Measurements from ENCODE around the gene GRPEL2. TPM values are rescaled to one million over a fixed set of nuclear protein-coding genes. Genes with fewer than 3 reads are reported as not detected.

GRPEL2 gene
- total and polyA plus RNA-seq, 2 experiments from 2014 or later = 20.2 to 62.2 TPM

DNA sequence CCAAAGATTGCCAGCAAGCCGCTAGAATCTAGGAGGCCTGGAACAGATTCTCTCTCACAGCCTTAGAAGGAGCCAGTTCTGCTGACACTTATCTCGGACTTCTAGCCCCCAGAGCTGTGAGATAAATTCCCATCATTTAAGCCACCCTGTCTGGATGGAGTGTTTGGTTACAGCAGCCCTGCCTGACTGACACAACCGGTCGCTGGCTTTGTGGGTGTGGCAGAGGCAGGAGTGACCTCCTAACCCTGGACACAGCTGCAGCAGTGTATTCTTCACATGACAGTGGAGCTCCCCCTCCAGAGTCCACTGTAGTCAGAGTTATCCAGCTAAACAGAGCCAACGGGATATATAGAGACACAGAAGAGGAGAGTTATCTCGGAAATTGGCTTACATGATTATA is 55.0 kb downstream of the GRPEL2 start (continued):
- TF ChIP-seq, protein P1, sequence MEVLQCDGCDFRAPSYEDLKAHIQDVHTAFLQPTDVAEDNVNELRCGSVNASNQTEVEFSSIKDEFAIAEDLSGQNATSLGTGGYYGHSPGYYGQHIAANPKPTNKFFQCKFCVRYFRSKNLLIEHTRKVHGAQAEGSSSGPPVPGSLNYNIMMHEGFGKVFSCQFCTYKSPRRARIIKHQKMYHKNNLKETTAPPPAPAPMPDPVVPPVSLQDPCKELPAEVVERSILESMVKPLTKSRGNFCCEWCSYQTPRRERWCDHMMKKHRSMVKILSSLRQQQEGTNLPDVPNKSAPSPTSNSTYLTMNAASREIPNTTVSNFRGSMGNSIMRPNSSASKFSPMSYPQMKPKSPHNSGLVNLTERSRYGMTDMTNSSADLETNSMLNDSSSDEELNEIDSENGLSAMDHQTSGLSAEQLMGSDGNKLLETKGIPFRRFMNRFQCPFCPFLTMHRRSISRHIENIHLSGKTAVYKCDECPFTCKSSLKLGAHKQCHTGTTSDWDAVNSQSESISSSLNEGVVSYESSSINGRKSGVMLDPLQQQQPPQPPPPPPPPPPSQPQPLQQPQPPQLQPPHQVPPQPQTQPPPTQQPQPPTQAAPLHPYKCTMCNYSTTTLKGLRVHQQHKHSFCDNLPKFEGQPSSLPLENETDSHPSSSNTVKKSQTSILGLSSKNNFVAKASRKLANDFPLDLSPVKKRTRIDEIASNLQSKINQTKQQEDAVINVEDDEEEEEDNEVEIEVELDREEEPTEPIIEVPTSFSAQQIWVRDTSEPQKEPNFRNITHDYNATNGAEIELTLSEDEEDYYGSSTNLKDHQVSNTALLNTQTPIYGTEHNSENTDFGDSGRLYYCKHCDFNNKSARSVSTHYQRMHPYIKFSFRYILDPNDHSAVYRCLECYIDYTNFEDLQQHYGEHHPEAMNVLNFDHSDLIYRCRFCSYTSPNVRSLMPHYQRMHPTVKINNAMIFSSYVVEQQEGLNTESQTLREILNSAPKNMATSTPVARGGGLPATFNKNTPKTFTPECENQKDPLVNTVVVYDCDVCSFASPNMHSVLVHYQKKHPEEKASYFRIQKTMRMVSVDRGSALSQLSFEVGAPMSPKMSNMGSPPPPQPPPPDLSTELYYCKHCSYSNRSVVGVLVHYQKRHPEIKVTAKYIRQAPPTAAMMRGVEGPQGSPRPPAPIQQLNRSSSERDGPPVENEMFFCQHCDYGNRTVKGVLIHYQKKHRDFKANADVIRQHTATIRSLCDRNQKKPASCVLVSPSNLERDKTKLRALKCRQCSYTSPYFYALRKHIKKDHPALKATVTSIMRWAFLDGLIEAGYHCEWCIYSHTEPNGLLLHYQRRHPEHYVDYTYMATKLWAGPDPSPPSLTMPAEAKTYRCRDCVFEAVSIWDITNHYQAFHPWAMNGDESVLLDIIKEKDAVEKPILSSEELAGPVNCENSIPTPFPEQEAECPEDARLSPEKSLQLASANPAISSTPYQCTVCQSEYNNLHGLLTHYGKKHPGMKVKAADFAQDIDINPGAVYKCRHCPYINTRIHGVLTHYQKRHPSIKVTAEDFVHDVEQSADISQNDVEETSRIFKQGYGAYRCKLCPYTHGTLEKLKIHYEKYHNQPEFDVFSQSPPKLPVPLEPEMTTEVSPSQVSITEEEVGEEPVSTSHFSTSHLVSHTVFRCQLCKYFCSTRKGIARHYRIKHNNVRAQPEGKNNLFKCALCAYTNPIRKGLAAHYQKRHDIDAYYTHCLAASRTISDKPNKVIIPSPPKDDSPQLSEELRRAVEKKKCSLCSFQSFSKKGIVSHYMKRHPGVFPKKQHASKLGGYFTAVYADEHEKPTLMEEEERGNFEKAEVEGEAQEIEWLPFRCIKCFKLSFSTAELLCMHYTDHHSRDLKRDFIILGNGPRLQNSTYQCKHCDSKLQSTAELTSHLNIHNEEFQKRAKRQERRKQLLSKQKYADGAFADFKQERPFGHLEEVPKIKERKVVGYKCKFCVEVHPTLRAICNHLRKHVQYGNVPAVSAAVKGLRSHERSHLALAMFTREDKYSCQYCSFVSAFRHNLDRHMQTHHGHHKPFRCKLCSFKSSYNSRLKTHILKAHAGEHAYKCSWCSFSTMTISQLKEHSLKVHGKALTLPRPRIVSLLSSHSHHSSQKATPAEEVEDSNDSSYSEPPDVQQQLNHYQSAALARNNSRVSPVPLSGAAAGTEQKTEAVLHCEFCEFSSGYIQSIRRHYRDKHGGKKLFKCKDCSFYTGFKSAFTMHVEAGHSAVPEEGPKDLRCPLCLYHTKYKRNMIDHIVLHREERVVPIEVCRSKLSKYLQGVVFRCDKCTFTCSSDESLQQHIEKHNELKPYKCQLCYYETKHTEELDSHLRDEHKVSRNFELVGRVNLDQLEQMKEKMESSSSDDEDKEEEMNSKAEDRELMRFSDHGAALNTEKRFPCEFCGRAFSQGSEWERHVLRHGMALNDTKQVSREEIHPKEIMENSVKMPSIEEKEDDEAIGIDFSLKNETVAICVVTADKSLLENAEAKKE (CRISPR knock-in tag; IDR thresholded peaks at IDR 0.05) = no peak
- TF ChIP-seq ZNF331 (CRISPR knock-in tag; IDR thresholded peaks at IDR 0.05; ENCODE audit: low read depth) = no peak
- TF ChIP-seq EZH2 (IDR thresholded peaks at IDR 0.05; ENCODE audit: low read depth, unreplicated experiment) = no peak
- no peak for TF ChIP-seq JUNB (IDR thresholded peaks at IDR 0.05; ENCODE audit: unreplicated experiment)
- no peak for TF ChIP-seq EZH2phosphoT487 (IDR thresholded peaks at IDR 0.05; ENCODE audit: unreplicated experiment)
- TF ChIP-seq, protein P2, sequence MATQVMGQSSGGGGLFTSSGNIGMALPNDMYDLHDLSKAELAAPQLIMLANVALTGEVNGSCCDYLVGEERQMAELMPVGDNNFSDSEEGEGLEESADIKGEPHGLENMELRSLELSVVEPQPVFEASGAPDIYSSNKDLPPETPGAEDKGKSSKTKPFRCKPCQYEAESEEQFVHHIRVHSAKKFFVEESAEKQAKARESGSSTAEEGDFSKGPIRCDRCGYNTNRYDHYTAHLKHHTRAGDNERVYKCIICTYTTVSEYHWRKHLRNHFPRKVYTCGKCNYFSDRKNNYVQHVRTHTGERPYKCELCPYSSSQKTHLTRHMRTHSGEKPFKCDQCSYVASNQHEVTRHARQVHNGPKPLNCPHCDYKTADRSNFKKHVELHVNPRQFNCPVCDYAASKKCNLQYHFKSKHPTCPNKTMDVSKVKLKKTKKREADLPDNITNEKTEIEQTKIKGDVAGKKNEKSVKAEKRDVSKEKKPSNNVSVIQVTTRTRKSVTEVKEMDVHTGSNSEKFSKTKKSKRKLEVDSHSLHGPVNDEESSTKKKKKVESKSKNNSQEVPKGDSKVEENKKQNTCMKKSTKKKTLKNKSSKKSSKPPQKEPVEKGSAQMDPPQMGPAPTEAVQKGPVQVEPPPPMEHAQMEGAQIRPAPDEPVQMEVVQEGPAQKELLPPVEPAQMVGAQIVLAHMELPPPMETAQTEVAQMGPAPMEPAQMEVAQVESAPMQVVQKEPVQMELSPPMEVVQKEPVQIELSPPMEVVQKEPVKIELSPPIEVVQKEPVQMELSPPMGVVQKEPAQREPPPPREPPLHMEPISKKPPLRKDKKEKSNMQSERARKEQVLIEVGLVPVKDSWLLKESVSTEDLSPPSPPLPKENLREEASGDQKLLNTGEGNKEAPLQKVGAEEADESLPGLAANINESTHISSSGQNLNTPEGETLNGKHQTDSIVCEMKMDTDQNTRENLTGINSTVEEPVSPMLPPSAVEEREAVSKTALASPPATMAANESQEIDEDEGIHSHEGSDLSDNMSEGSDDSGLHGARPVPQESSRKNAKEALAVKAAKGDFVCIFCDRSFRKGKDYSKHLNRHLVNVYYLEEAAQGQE (IDR thresholded peaks at IDR 0.05; ENCODE audit: unreplicated experiment) = no peak

DNA sequence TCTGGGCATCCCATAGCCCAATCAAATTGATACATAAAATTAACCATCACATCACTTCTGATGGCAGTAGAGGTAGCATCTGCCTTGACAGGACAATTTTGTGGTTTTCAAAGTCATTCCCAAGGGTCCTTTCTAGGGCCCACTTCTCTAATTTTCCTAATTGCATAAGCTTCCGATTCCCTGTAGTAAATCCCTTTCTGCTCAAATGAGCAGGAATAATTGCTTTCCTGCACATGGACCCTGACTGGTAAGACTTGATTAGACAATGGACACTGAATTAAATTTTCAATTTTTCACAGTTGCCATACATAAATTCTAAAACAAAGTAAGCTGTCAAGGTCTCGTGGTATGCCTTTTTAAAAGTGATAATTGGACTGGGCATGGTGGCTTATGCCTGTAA is 55.8 kb downstream of the GRPEL2 start:
- H3K4me1 Mint-ChIP-seq = peaks cover 17% of the 10 kb centered on the region
- DNase-seq (ENCODE audit: low spot score) = no peak
- no peaks in the 10 kb centered on the region for H3K4me1 ChIP-seq (ENCODE audit: insufficient read depth)
- no peak overlapping the region for H3K4me3 ChIP-seq
- no peaks in the 10 kb centered on the region for H3K27me3 ChIP-seq (ENCODE audit: insufficient read depth)
- no peaks in the 10 kb centered on the region; the same call in 2 of the 3 replicates for H3K36me3 Mint-ChIP-seq (ENCODE audit: low read depth)
- H3K27ac Mint-ChIP-seq = no peak overlapping the region
- H3K9me3 Mint-ChIP-seq = no peaks in the 10 kb centered on the region
- H3K4me2 ChIP-seq = no peak overlapping the region
- ATAC-seq = no peak
- H3K9me2 ChIP-seq (ENCODE audit: insufficient read depth) = no peaks in the 10 kb centered on the region
- no peaks in the 10 kb centered on the region for H3F3A ChIP-seq (replicated peaks; ENCODE audit: low read depth)
- H2AFZ ChIP-seq = no peak overlapping the region
- no peaks in the 10 kb centered on the region for H4K20me1 ChIP-seq (replicated peaks; ENCODE audit: insufficient read depth)
- no peak overlapping the region for H3K4me3 Mint-ChIP-seq
- no peak overlapping the region for H3K27ac ChIP-seq (ENCODE audit: low read depth)
- no peaks in the 10 kb centered on the region for H3K79me2 ChIP-seq (replicated peaks; ENCODE audit: insufficient read depth)
- peaks cover 3% of the 10 kb centered on the region for H3K27me3 Mint-ChIP-seq (ENCODE audit: insufficient read depth, low read depth, poor library complexity)
- no peaks in the 10 kb centered on the region for H3K36me3 ChIP-seq (ENCODE audit: insufficient read depth)
- TF ChIP-seq, protein P2 (IDR thresholded peaks at IDR 0.05; ENCODE audit: unreplicated experiment) = no peak
- TF ChIP-seq NANOG (IDR thresholded peaks at IDR 0.05; ENCODE audit: borderline replicate concordance) = no peak
- no peak for TF ChIP-seq ZNF114 (CRISPR knock-in tag; IDR thresholded peaks at IDR 0.05)
